NCI-H1436 (cell line): ENCODE data around the gene UBE2J2.
A peak's percentile ranks its signal among the peaks of the same experiment; 100 is the strongest.
"Not testable (repeated sequence)": the region's sequence is repeated elsewhere in the genome, so short reads cannot be mapped to it uniquely, and the experiment has no call there.

Source experiments
- DNase-seq: peaks from one replicate; lab custom pipeline; 2025; lab: John Stamatoyannopoulos, UW

Gene UBE2J2

DNA sequence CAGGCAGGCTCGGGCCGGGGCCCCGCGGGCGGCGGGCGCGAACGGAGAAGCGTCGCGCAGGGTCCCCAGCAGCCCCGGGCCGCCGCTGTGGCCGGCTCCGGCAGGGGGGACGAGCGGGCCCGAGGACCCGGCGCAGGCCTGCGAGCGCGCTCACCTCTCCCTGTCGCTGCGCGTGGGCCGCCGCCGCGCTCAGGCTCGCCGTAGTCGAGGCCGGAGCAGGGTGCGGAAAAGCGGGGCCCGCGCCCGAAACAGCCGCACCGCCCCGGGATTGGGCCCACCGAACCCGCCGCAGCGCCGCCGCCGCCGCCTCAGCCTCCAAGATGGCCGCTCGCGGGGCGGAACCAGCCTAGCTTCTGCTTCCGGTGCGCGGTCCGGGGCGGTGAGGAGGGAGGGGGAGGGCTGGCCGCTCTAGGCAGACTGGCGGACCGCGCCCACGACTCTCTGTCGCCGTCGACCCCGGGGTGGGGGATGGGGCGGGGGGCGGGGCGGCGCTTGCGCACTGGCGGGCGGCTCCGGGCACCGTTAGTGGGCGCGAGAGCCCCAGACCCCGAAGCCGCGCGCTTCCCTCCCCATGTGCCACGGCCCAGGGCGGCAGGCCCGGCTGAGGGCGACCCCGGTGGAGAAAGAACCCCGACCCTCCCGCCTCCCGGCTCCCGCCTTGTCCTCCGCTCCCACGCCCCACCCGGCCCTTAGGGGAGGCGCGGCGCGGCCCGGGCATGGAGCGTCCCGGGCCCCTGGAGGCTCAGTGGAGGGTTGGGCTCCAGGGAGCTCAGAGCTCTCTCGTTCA, at the start of gene UBE2J2:
Gene UBE2J2 (minus strand): TSS at position 343 of the 787 bp plus-strand sequence. CDS start 5,862 bp downstream, outside the sequence.
- DNase-seq = peak; percentile 87

- no peak for DNase-seq
Measured at GRCh38 chr1:1322952-1323351, 49.3 kb upstream of the UBE2J2 start.

GRCh38 chr1:1322418-1322817, 48.8 kb upstream of the UBE2J2 start:
- no peak for DNase-seq

GRCh38 chr1:1321477-1321876, 47.8 kb upstream of the UBE2J2 start:
- DNase-seq = no peak

GRCh38 chr1:1320666-1321448, 47.2 kb upstream of the UBE2J2 start:
- DNase-seq = no peak

GRCh38 chr1:1319646-1319941, 45.9 kb upstream of the UBE2J2 start:
- no peak for DNase-seq

- no peak for DNase-seq
Measured at GRCh38 chr1:1318777-1319645, 45.4 kb upstream of the UBE2J2 start.

GRCh38 chr1:1318131-1318652, 44.5 kb upstream of the UBE2J2 start:
- DNase-seq = peak; percentile 43

GRCh38 chr1:1317420-1317819, 43.8 kb upstream of the UBE2J2 start:
- DNase-seq = no peak

- DNase-seq = not testable (repeated sequence)
Measured at GRCh38 chr1:1316199-1316598, 42.5 kb upstream of the UBE2J2 start.

DNA sequence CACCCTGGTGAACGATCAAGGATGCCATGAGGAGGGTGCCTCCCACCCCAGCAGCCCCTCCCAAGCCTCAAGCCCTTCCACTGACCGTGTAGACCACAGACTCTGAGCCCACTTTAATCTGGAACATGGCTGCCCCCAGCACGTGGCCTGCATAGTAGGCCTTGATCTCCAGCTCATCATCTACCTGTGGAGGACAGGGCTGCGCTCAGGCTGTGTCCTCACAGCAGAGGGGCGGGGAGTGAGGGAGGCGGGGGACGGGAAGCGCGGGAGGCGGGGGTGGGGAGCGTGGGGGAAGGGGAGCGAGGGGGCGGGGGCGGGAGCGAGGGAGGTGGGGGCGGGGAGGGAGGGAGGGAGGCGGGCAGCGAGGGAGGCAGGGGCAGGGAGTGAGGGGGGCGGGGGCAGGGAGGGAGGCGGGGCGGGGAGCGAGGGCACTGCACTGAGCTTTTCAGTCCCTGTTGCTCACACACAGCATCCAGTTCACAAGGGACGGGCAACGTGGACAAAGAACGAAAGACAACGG, 41.8 kb upstream of the UBE2J2 start:
- DNase-seq = no peak

DNA sequence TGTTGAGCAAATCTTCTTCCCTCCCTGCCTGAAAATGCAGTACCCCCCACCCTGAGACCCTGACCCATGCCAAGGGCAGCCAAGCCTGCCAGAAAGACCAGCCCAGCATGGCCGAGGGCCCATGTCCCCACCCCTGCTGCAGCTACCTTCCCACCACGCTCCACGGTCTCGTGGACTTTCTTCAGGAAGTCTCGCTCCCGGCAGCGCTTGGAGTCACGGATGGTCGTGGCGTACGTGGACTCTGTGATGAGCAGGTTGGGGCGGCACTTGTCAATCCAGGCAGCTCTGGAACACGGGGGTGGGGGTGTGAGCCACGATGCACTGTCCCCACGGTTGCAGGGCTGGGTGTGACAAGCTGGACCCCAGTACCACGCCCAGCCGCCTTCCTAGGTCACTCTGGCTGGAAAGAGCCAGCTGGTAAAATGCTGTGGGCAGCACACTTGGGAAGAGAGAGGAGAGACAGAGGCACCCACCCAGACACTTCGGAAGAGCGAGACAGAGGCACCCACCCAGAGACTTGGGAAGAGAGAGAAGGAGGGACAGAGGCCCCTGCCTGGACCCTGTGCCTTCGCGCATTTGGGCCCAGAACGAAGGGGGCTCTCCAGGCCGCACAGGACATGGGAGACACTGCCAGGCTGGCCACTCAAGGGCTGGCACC, 41.2 kb upstream of the UBE2J2 start:
- no peak for DNase-seq

DNA sequence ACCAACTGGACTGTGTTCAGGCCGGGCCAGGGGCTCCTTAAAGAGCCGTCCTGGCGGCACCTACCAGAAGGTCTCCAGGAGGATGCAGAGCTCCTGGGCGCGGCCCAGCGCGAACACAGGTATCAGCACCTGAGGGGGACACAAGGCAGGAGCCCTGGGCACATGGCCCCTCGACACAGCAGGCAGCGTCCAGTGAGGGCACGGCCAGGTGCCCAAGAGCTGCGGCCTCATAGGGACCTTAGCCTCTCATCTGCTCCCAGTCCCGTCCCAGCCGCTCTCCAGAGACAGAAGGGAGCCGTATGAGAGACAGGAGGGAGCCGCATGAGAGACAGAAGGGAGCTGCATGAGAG, 40.6 kb upstream of the UBE2J2 start:
- DNase-seq = no peak

GRCh38 chr1:1313500-1314236, 40.0 kb upstream of the UBE2J2 start:
- no peak for DNase-seq

GRCh38 chr1:1312450-1313314, 39.0 kb upstream of the UBE2J2 start:
- no peak for DNase-seq

GRCh38 chr1:1311107-1312104, 37.8 kb upstream of the UBE2J2 start:
- no peak for DNase-seq

DNA sequence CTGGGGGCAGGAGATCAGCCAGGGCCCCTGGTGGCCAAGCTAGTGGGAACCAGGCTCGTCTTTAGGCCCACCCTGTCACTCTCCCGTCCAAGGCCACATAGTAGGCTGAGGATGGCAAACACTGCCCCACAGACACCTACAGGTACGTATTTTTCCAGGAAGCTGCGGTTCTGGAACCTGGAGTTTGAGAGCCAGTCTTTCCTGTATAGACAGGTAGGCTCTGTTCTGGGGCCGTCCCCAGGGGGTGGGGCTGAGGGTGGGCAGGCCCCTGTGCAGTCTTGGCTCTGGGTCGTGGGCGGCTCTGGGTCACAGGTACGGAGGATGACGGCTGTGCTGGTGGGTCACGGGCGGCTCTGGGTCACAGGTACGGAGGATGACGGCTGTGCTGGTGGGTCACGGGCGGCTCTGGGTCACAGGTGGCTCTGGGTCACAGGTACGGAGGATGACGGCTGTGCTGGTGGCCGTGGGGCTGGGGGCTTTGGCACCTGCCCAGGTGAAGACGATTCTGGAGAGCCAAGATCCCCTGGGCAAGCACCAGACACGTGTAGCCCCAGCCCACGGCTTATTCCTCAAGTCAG, 36.9 kb upstream of the UBE2J2 start:
- DNase-seq = no peak

DNA sequence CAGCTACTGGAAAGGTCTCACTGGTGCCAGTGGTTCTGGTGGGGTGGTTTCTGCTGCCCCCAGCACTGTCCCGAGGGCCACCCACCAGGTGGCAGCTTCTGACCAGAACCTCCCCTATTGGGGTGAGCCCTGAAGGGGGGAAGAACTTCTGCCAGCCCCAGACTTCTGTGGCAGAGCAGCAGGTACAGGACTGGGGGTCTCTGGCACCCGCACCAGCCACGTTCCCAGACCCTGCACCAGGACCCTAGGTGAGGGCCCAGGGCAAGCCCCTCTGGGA, 36.4 kb upstream of the UBE2J2 start:
- DNase-seq = no peak
